OCI-LY3 (cell line): Measurements from ENCODE around the gene MARCHF3.

ENCODE experiments used
- CTCF ChIP-seq: fragments of 200-600, 300-600 bp; sonication (generic); IDR thresholded peaks from 2 replicates; pipeline ENCODE4 v1.5.1; 2014; ENCODE audit warnings: antibody characterized with exemption, low read length, low read depth
- EZH2phosphoT487 ChIP-seq: fragments of 200-600 bp; shearing (Covaris generic); IDR thresholded peaks from 2 replicates; pipeline ENCODE4 v1.6.1; 2018; ENCODE audit warnings: antibody characterized with exemption, mixed run types, low read depth

- TF ChIP-seq CTCF = no peak
- no peak for TF ChIP-seq EZH2phosphoT487
Observed at GRCh38 chr5:127076315-127077129, 46.2 kb upstream of the MARCHF3 start.
